GM18861 (cell line): Measurements from ENCODE around the gene ITGA11.

Experiments
- ATAC-seq: cut with Tn5 transposase; IDR thresholded peaks from one replicate; pipeline ENCODE4 v1.9.1; 2021; ENCODE audit not compliant: unreplicated experiment

The ITGA11 gene

GRCh38 chr15:68364028-68364659 lies 67.8 kb downstream of the ITGA11 start:
- ATAC-seq: no peak

- no peak for ATAC-seq
Observed at GRCh38 chr15:68363353-68363752, 68.6 kb downstream of the ITGA11 start.

GRCh38 chr15:68362537-68363126 lies 69.3 kb downstream of the ITGA11 start:
- ATAC-seq: no peak

GRCh38 chr15:68360721-68361120 lies 71.2 kb downstream of the ITGA11 start:
- no peak for ATAC-seq

- ATAC-seq: no peak
Observed at GRCh38 chr15:68356778-68357177, 75.2 kb downstream of the ITGA11 start.

- no peak for ATAC-seq
Observed at GRCh38 chr15:68354923-68355322, 77.0 kb downstream of the ITGA11 start.

GRCh38 chr15:68354268-68354667 lies 77.7 kb downstream of the ITGA11 start:
- ATAC-seq: no peak

- no peak for ATAC-seq
Observed at GRCh38 chr15:68353421-68354135, 78.4 kb downstream of the ITGA11 start.

GRCh38 chr15:68352401-68353062 lies 79.4 kb downstream of the ITGA11 start:
- no peak for ATAC-seq

- no peak for ATAC-seq
Observed at GRCh38 chr15:68349151-68349550, 82.8 kb downstream of the ITGA11 start.

GRCh38 chr15:68348606-68349005 lies 83.4 kb downstream of the ITGA11 start:
- ATAC-seq: no peak

- no peak for ATAC-seq
Observed at GRCh38 chr15:68348081-68348480, 83.9 kb downstream of the ITGA11 start.

- ATAC-seq: no peak
Observed at GRCh38 chr15:68347392-68347791, 84.6 kb downstream of the ITGA11 start.

- ATAC-seq: no peak
Observed at GRCh38 chr15:68346979-68347378, 85.0 kb downstream of the ITGA11 start.

GRCh38 chr15:68345481-68345880 lies 86.5 kb downstream of the ITGA11 start:
- ATAC-seq: no peak

- ATAC-seq: no peak
Observed at GRCh38 chr15:68344600-68344999, 87.4 kb downstream of the ITGA11 start.

GRCh38 chr15:68343579-68344225 lies 88.3 kb downstream of the ITGA11 start:
- no peak for ATAC-seq

- ATAC-seq: no peak
Observed at GRCh38 chr15:68341760-68342725, 89.9 kb downstream of the ITGA11 start.

GRCh38 chr15:68340726-68341671 lies 91.0 kb downstream of the ITGA11 start:
- no peak for ATAC-seq
